MG63 (cell line): Measurements from ENCODE around the gene KCNJ1. TPM values are rescaled to one million over a fixed set of nuclear protein-coding genes. Genes with fewer than 3 reads are reported as not detected.

Experiments
- DNase-seq: peaks from one replicate; pipeline ENCODE4 v3.0.0-alpha.2; 2020
- H3K27me3 ChIP-seq: fragments of 250-450 bp; sonication (Bioruptor Pico); 2 replicates; pipeline ENCODE4 v1.5.1; 2020; ENCODE audit warnings: mild to moderate bottlenecking, moderate library complexity
- H3K36me3 ChIP-seq: fragments of 250-450 bp; sonication (Bioruptor Pico); 2 replicates; pipeline ENCODE4 v1.5.1; 2020; ENCODE audit warnings: mild to moderate bottlenecking, moderate library complexity
- H3K4me3 ChIP-seq: fragments of 250-450 bp; sonication (Bioruptor Pico); 2 replicates; pipeline ENCODE4 v1.5.1; 2020; ENCODE audit warnings: mild to moderate bottlenecking, moderate library complexity
- H3K9me3 ChIP-seq: fragments of 250-450 bp; sonication (Bioruptor Pico); 2 replicates; pipeline ENCODE4 v1.5.1; 2020; ENCODE audit warnings: mild to moderate bottlenecking, moderate library complexity
- total RNA-seq: library from RNA; depleted of rRNA; stranded (reverse); fragments of >200 nt; shearing (Covaris generic); gene quantifications from 2 replicates; pipeline ENCODE4 v1.2.3, GENCODE V29; 2014; ENCODE audit warnings: low replicate concordance

KCNJ1 gene
- total RNA-seq, 1 experiment from 2014 or later: not detected

DNA sequence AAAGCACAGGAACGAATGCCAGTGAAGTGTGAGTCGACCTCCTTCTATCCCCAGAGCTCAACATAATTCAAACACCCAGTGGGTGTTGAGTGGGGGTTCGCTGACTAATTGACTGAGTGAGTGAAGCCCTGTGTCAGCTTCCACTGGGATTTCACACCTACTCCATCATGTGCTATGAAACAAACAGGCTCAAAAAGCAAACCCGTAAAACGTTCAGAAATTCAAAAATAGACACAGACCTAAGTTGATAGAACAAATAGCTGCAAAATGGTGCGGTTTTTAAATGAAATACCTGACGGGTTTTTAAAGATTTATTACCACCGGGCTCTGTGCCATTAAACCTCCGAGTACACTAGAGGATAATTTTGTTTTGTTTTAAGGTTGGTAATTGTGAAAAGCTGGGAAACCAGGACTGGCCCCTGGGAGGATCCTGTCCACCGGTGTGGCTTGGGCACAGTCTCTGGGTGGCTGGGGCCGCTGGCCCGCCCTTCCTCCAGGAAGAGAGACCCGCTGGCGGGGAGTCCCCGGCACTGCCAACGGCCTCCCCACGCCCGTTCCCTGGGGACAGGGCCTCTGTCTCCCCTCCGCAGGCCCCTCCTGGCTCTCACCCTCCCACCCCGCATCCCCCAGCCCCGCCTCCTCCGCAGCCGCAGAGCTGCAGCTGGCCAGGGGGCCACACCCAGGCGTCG, 37.7 kb upstream of the KCNJ1 start:
- peak overlapping the region; percentile 40 for H3K4me3 ChIP-seq
- DNase-seq: no peak

DNA sequence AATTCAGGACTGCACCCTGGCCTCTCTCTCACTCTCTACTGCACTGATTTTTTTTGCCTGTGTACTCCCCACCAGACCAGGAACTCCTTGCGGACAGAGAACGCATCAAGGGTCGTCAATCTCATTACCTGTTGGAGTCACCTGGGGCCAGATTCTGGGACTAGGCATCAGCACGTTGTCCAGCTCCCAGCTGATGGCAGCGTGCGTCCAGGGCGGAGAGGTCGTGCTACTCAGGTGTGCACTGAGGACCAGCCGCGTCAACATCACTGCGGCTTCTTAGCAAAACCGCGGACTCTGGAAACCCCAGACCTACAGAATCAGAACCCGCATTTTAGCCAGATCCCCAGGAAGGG, 37.2 kb upstream of the KCNJ1 start:
- Histone ChIP-seq H3K4me3 (no peak overlapping the region), H3K27me3 (no peaks in the 10 kb centered on the region), H3K36me3 (no peaks in the 10 kb centered on the region), H3K9me3 (no peaks in the 10 kb centered on the region)
- no peak for DNase-seq

More for the DNA sequence above, 37.7 kb upstream of the KCNJ1 start:
- no peaks in the 10 kb centered on the region for H3K27me3 ChIP-seq
- no peaks in the 10 kb centered on the region for H3K9me3 ChIP-seq
- no peaks in the 10 kb centered on the region for H3K36me3 ChIP-seq

DNA sequence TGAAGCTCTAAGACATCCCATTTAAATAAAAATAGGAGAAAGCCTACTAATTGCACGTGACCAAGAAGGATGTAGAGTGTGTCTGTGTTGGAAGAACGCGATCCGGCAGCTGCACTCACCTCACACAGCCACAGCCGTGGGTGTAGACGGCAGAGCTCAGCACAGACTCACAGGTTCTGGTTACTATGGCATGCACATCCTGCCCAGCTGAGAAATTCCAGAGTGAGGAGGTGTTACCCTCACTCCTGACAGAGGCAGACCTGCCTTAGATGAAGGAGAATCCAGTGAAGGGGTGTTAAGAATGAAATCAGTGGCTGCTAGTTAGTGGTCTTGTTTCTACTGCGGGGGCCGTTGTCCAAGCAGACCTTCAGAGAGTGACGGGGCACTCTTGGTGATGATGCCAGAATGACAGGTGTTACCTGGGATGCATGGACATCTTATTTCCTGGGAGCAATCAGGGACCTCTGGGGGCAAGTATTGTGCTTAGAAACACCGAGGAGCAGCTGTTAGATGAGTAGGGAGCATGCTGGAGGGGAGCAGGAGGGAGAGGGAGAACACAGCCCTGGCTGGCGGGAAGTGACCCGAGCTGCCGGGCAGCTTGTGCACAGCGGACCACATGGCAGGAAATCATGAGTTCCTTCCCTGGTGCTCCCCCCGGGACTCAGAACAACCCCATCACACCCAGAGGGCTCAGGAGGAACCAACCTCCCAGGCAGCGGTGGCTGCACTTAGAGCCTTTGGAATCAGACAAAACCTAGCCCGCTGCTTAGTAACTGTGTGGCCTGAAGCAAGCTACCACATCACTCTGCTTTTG, 36.4 kb upstream of the KCNJ1 start:
- Histone ChIP-seq H3K36me3 (no peaks in the 10 kb centered on the region), H3K9me3 (no peaks in the 10 kb centered on the region), H3K4me3 (no peak overlapping the region), H3K27me3 (no peaks in the 10 kb centered on the region)
- no peak for DNase-seq

DNA sequence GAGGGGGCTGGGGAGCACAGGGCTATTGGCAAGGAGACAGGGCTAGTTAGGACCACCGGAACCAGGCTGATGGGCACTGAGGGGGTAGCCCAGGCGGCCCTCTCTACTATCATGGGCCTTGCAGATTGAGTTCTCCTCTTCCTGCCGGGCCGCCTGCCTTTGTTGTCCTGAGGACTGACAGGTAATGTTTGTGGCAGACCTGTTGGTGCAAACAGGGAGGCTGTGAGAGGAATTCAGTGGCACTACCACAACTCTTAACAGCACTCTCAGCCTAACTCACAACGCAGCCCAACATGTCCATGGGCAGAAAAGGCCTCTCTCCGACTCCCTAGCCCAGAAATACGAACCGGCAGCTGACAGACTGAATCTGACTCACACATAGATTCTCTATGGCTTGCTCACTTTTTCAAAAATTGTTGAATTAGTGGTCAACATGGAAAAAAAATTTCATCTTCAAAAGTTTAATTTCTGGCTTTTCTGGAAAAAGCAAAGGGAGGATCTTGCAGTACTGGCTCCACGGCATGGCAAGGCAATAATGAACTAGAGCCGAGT, 35.5 kb upstream of the KCNJ1 start:
- no peak overlapping the region for H3K4me3 ChIP-seq
- H3K9me3 ChIP-seq: no peaks in the 10 kb centered on the region
- H3K27me3 ChIP-seq: no peaks in the 10 kb centered on the region; the same call in 1 of the 2 replicates
- no peaks in the 10 kb centered on the region for H3K36me3 ChIP-seq
- DNase-seq: no peak

DNA sequence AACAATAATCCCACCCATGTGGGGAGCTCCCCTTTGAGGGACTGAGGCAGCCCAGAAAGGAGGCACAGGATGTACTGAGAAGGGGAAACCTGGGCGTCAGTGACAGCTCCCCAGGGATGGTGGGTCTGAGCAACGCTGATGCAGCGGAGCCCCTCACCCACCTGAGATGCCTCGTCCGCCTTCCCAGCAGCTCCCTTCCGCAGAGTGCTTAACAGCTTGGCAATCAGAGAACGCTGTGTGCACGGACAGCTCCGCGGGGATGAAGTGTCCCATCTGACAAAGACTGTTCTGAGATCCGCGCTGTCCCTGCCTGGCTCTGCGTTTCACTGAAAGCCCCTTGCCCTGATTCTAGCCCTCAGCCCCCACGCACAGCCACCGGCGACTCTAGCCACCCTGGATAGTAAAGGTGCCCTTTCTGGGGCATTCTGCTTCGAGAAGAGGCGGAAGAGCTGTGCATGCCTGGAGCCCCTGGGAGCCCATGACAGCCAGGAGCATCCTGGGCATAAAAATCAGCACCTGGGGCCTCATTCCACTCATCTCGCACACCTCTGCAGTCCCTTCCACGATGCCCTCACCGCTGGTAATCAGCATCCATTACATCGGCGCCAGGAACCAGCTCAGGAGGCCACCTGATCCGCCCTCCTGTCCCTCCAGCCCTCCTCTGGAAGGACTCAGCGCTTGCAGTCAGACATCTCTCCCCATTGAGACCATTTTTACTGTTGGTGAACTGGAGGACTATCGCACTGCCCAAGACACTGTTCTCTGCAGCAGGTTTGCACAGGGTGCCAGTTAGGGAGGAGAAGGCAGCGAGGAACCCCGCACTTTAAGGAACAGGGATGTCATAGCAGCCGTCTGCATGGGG, 34.8 kb upstream of the KCNJ1 start:
- no peak for DNase-seq

DNA sequence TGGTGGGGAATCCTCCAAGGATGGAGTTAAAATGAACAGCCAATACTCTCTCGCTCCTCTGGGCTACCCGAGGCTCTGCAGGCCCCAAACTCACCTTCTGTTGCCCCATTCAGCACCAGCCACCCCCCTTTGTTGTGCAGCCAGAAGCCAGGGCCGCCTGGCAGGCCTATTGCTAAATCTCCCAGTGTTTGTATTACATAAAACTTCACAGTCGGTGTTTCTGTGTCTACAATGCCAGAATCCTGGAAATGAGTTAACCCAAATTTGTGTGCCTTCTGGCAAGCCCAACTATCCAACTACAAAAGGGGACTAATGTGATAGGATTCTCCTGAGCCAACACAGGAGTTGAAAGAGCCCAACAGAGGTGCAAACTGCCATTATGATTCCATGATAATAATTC, 33.4 kb upstream of the KCNJ1 start:
- no peaks in the 10 kb centered on the region for H3K36me3 ChIP-seq
- H3K9me3 ChIP-seq: no peaks in the 10 kb centered on the region
- no peak overlapping the region for H3K4me3 ChIP-seq
- no peak for DNase-seq
- no peaks in the 10 kb centered on the region; the same call in 1 of the 2 replicates for H3K27me3 ChIP-seq

More for the DNA sequence above, 34.8 kb upstream of the KCNJ1 start:
- H3K9me3 ChIP-seq: no peaks in the 10 kb centered on the region
- H3K27me3 ChIP-seq: no peaks in the 10 kb centered on the region; the same call in 1 of the 2 replicates
- H3K36me3 ChIP-seq: no peaks in the 10 kb centered on the region
- no peak overlapping the region for H3K4me3 ChIP-seq

DNA sequence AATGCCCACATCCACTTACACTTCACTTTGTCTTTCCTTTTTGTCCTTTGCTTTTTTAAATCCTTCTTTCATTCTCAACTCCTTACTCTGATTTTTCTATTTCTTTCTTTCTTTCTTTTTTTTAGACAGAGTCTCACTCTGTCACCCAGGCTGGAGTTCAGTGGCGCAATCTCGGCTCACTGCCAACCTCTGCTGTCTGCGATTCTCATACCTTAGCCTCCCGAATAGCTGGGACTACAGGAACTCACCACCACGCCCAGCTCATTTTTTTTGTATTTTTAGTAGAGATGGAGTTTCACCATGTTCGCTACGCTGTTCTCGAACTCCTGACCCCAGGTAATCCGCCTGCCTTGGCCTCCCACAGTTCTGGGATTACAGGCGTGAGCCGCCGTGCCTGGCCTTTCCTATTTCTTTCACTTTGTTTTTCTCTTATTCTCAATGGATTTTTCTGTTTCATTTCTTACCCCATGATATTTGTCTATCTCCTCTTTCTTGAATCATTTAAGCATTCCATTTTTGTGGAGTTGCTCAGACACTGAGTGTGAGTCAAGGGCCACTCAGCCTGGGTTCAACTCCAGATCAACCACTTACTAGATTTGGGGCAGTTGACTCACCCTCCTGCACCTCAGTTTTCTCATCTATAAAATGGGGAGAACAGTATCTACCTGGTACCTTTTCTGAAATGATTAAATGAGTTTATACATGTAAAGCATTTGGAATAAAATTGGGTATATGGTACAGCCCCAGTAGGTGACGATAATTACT, 31.7 kb upstream of the KCNJ1 start:
- Histone ChIP-seq H3K27me3 (no peaks in the 10 kb centered on the region; the same call in 1 of the 2 replicates), H3K36me3 (no peaks in the 10 kb centered on the region), H3K4me3 (no peak overlapping the region), H3K9me3 (no peaks in the 10 kb centered on the region)
- no peak for DNase-seq

DNA sequence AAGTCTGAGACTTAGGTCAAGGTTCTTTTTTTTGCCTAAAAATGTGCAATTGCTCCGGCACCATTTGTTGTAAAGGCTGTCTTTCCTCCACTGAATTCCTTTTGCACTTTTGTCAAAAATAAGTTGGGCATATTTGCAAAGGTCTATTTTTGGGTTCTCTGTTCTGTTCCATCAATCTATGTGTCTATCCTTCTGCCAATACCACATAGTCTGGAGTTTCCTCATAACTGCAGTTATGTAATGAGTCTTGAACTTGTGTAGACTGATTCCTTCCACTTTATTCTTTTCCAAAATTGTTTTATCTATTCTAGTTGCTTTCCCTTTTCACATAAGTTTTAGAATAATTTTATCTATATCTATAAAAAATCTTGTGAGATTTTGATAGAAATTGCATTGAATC, 30.7 kb upstream of the KCNJ1 start:
- DNase-seq: no peak
- no peak overlapping the region for H3K4me3 ChIP-seq
- no peaks in the 10 kb centered on the region; the same call in 1 of the 2 replicates for H3K27me3 ChIP-seq
- no peaks in the 10 kb centered on the region for H3K9me3 ChIP-seq
- no peaks in the 10 kb centered on the region for H3K36me3 ChIP-seq

DNA sequence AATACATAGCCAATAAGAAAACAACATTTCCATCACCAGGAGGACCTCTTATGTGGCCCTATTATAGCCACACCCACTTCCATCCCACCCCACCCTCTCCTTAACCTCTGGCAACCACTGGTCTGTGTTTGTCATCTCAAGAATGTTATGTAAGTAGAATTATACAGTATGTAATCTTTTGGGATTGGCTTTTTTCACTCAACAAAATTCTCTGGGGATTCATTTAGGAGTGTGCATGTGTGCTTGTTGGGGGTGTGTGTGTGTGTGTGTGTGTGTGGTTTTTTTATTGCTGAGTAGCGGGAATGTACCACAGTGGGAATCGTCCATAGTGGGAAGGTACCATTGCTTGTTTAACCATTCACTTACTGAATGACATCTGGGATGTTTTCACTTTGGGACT, 29.3 kb upstream of the KCNJ1 start:
- Histone ChIP-seq H3K36me3 (no peaks in the 10 kb centered on the region), H3K27me3 (no peaks in the 10 kb centered on the region; the same call in 1 of the 2 replicates), H3K4me3 (no peak overlapping the region), H3K9me3 (no peaks in the 10 kb centered on the region)
- no peak for DNase-seq

DNA sequence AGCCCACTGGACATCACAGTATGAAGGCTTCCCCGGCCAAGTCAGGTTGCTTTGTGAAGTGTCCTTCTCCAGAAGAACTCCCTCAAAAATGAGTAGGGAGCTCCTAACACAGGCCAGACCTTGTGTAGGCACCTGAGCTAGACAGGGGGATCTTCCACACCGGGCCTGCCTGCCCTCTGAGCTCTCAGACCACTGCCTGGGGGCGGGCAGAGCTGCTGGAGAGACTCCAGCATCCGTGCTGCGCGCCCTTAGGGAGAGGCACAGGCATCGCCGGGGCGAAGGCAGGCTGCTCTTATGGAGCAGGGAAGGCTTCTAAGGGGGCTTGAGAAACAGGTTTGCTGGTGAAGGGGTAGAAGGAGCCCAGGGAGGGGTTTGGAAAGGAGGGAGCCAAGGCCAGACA, 28.4 kb upstream of the KCNJ1 start:
- H3K4me3 ChIP-seq: no peak overlapping the region
- H3K9me3 ChIP-seq: no peaks in the 10 kb centered on the region
- DNase-seq: no peak
- no peaks in the 10 kb centered on the region for H3K36me3 ChIP-seq
- H3K27me3 ChIP-seq: peaks cover 3% of the 10 kb centered on the region

DNA sequence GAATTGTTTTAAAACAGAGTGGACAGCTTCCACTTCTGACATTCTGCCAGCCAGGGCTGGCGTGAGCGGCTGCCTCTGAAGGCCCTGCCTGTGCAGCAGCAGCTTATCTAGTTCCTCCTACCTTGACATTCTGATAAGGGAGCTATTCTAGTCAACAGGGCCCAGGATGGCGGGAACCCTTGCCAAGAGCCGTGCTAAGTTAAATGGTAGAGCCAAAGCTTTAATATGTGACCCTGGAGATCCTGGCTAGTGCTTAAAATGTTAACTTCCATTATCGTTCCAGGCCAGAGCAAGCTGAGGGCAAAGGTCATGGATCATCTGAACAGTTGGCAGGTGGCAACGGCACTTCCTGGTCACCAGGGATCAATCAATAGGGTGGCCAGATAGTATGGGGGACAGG, 27.6 kb upstream of the KCNJ1 start:
- no peaks in the 10 kb centered on the region for H3K36me3 ChIP-seq
- no peaks in the 10 kb centered on the region for H3K9me3 ChIP-seq
- H3K27me3 ChIP-seq: peaks cover 8% of the 10 kb centered on the region
- no peak for DNase-seq
- H3K4me3 ChIP-seq: no peak overlapping the region

DNA sequence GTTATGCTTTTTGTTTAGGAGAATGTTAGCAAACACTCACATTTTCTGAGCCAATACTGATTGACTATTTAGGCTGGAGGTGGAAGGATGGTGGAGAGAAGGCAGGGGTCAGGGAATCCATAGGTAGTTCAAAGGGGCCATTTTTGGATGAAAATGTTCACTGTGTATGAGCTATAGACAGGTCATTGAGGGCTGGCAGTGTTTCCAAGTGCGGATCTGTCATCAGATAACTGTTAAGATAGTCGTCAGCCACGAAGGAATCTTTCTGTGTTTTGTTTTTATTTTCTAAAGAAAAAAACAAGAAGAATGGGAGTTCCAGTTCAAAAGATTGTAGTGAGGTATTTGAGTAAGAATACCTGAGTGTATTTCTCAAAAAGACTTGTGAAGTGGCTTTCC, 27.2 kb upstream of the KCNJ1 start:
- Histone ChIP-seq H3K36me3 (no peaks in the 10 kb centered on the region), H3K4me3 (no peak overlapping the region), H3K27me3 (peaks cover 8% of the 10 kb centered on the region), H3K9me3 (no peaks in the 10 kb centered on the region)
- DNase-seq: no peak

DNA sequence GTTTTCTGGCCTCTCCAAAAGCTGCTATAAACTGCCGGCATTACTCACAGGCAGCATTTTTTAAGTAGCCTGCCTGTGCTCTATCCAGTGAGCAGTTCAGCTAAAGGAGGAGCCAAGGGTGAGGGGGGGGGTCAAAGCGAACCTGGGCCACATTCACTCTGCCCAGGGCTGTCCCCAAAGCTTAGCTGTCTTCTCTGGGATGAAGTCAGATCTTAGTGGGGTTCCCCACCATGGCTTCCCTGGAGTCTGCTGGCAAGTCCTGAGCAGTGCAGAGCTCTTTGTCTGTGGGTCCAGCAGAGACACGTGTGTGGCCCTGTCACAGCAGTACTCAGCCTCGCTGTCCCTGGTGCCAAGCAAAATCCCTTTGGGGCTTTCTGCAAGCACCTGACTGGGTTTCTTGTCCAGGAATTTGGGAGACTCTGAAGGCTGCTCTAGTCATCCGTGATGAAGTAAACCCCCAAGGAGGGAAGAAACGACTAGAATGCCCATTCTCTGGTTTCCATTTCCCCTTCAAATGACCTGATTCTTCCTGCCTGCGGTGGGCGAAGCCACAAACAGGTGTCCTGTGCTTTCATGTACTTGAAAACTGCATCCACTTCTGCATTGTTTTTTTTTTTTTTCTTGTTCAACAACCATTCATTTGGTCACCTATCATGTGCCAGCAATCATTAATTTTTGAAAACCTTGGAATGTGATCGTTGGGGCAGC, 26.6 kb upstream of the KCNJ1 start:
- DNase-seq: no peak
- no peak overlapping the region for H3K4me3 ChIP-seq
- no peaks in the 10 kb centered on the region for H3K36me3 ChIP-seq
- peaks cover 11% of the 10 kb centered on the region for H3K27me3 ChIP-seq
- no peaks in the 10 kb centered on the region for H3K9me3 ChIP-seq

DNA sequence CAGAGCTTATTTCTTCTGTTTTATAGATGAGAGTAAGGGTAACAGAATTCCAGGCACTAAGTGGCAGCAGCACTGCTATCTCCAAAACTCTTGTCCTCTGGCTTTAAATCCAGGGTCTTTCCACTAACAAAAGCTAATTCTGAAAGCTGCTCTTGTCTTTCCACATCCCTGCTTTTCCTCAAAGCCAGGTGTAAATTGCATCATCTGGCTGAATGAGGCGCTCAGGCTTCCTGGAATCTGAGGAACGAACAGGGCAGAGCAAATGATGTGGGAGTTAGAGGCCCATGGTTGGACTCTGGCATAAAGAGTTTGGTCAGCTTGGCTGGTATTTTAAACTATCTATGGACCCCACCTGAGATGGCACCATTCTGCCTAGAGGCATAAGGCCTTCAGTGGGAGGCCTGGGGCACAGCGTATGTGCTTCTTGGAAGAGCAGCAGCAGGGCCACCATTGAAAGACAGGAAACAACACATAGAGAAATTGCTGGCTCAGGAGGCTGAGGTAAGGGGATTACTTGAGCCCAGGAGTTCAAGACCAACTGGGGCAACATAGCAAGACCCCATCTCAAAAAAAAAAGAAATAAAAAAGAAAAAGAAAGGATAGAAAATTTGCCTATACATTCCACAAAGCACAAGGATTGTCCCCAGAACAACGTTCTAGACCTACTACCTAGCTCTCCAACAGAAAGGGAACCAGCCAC, 25.9 kb upstream of the KCNJ1 start:
- Histone ChIP-seq H3K9me3 (no peaks in the 10 kb centered on the region), H3K27me3 (peaks cover 11% of the 10 kb centered on the region), H3K36me3 (no peaks in the 10 kb centered on the region), H3K4me3 (no peak overlapping the region)
- no peak for DNase-seq

DNA sequence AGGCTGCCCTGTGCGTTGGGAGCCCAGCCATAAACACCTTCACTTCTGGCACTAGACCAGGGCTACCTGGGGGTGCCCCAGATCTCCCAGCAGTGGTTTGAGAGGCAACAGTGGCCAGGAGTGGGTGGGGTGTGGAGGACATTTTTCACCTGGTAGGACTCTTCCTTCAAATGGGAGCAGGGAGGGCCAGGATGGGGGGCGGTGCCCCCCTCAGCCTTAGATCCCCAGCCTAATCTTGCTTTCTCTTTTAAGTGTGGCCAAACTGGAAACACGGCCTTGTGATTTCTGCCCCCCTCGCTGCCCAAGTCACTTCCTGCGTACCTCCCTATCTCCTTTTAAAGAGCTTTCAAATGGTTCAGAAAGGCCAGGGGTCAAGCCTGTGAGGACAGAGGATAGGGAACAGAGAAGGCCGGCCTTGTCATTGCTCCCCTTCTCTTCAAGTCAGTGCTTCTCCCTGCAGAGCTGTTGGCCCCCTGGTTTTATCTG, 24.9 kb upstream of the KCNJ1 start:
- no peak for DNase-seq
- Histone ChIP-seq H3K9me3 (no peaks in the 10 kb centered on the region), H3K36me3 (no peaks in the 10 kb centered on the region), H3K27me3 (peaks cover 11% of the 10 kb centered on the region), H3K4me3 (no peak overlapping the region)
